Nephron (organoid): Measurements from ENCODE around the gene TSFM.
A peak's percentile ranks its signal among the peaks of the same experiment; 100 is the strongest.
"Not testable (repeated sequence)": the region's sequence is repeated elsewhere in the genome, so short reads cannot be mapped to it uniquely, and the experiment has no call there.

Source experiments
- H3K27ac Mint-ChIP-seq, 3 experiments: 2 replicates each; pipeline ENCODE4 v1.8.0; 2020; ENCODE audit warnings: mixed read lengths in 3 of 3, mild to moderate bottlenecking in 2 of 3, moderate library complexity in 1 of 3
- H3K27me3 Mint-ChIP-seq: 2 replicates; pipeline ENCODE4 v1.8.0; 2021; ENCODE audit warnings: low read depth, mild to moderate bottlenecking, moderate library complexity, mixed read lengths
- H3K36me3 Mint-ChIP-seq: 2 replicates; pipeline ENCODE4 v1.8.0; 2020; ENCODE audit warnings: low read depth, mixed read lengths
- H3K4me1 Mint-ChIP-seq: 2 replicates; pipeline ENCODE4 v1.8.0; 2020; ENCODE audit warnings: mixed read lengths
- H3K4me3 Mint-ChIP-seq, 3 experiments: 2 replicates each; pipeline ENCODE4 v1.8.0; 2020; ENCODE audit warnings: mild to moderate bottlenecking in 3 of 3, mixed read lengths in 3 of 3, moderate library complexity in 2 of 3
- H3K9me3 Mint-ChIP-seq: 2 replicates; pipeline ENCODE4 v1.8.0; 2020; ENCODE audit warnings: mixed read lengths
- CTCF ChIP-seq, 3 experiments: fragments of 200-600 bp; sonication (generic); IDR thresholded peaks; one replicate each; pipeline ENCODE4 v1.5.0; 2021; ENCODE audit warnings: antibody characterized with exemption in 3 of 3; ENCODE audit not compliant: unreplicated experiment in 3 of 3

TSFM gene

GRCh38 chr12:57772429-57773322 is 9.9 kb upstream of the TSFM start, which contains the start of gene EEF1AKMT3:
Gene EEF1AKMT3 (plus strand): TSS chr12:57772614. CDS start chr12:57772725, 111 bp downstream.
- peak within 1 kb of the TSS; percentile 92 to 97 (median 93) for H3K27ac Mint-ChIP-seq
- peak within 1 kb of the TSS; percentile 89 to 97 (median 97) for H3K4me3 Mint-ChIP-seq
- TF ChIP-seq CTCF (IDR thresholded peaks at IDR 0.05; ENCODE audit: unreplicated experiment in 3 of 3): no peak
- H3K27me3 Mint-ChIP-seq: peaks cover 19% of the 10 kb centered on the region
- peaks cover 25% of the 10 kb centered on the region for H3K4me1 Mint-ChIP-seq
- H3K36me3 Mint-ChIP-seq: peaks cover 28% of the 10 kb centered on the region
- no peaks in the 10 kb centered on the region for H3K9me3 Mint-ChIP-seq

- not testable (repeated sequence) for H3K9me3 Mint-ChIP-seq, H3K27me3 Mint-ChIP-seq, H3K27ac Mint-ChIP-seq
- peak overlapping the region; percentile 15 to 49 (median 28) for H3K4me3 Mint-ChIP-seq
- H3K36me3 Mint-ChIP-seq: peaks cover 19% of the 10 kb centered on the region
- H3K4me1 Mint-ChIP-seq: peaks cover 25% of the 10 kb centered on the region
Observed at GRCh38 chr12:57774634-57775033, 8.0 kb upstream of the TSFM start.

DNA sequence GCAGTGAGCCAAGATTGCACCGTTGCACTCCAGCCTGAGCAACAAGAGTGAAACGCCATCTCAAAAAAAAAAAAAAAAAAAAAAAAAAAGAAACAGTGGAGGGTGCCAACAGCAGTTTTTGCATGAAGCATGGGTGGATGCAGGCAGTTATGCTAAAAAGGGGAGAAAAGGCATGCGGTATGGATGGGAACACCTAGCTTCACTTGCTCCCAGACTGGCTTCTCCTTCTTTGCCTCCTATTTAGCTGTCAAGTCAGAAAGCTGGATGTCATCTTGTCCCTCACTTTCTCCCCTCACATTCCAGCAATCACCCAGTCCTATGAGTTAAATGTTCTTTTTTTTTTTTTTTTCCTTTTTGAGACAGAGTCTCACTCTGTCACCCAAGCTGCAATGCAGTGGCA is 7.5 kb upstream of the TSFM start:
- Mint-ChIP-seq H3K4me3 (peak overlapping the region; percentile 5 to 63 (median 53)), H3K27ac (no peak overlapping the region), H3K36me3 (peaks cover 15% of the 10 kb centered on the region), H3K9me3 (no peaks in the 10 kb centered on the region), H3K27me3 (peaks cover 3% of the 10 kb centered on the region), H3K4me1 (peaks cover 22% of the 10 kb centered on the region)
- TF ChIP-seq CTCF (IDR thresholded peaks at IDR 0.05; ENCODE audit: unreplicated experiment in 3 of 3): no peak

DNA sequence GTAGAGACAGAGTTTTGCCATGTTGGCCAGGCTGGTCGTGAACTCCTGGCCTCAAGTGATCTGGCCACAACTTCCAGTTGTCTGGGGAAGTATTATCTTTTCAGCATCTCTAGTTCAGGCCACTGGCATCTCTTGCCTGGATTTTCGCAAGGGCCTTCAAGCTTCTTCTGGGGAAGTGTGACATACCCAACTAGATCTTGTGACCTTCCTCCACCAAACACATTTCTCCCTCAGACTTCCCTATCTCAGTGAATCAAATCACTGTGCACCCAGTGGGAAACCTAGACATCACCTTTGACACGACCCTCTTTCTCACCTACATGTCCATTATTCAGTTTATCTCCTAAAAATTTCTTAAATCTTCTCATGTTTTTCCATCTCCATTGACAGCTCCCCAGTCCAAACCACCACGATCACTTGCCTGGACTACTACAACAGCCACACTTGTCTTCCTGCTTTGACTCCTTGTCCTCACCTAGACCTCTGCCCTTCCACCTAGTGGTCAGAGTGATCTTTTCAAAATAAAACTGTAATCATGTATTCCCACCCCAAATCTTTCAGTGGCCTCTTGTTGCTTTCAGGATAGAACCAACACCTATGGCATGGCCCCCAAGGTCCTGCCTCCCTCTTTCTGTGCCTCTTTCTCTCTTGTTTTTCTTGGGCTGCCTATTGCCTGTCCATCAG is 6.9 kb upstream of the TSFM start:
- H3K4me1 Mint-ChIP-seq: peaks cover 16% of the 10 kb centered on the region
- no peaks in the 10 kb centered on the region for H3K9me3 Mint-ChIP-seq
- H3K36me3 Mint-ChIP-seq: peaks cover 10% of the 10 kb centered on the region
- no peak for TF ChIP-seq CTCF (IDR thresholded peaks at IDR 0.05; ENCODE audit: unreplicated experiment in 3 of 3)
- peak overlapping the region; percentile 5 to 63 (median 53) for H3K4me3 Mint-ChIP-seq
- no peak overlapping the region for H3K27ac Mint-ChIP-seq
- H3K27me3 Mint-ChIP-seq: no peaks in the 10 kb centered on the region

GRCh38 chr12:57776247-57776587 is 6.4 kb upstream of the TSFM start:
- Mint-ChIP-seq H3K36me3 (peaks cover 10% of the 10 kb centered on the region), H3K27ac (no peak overlapping the region), H3K27me3 (no peaks in the 10 kb centered on the region), H3K4me1 (peaks cover 16% of the 10 kb centered on the region), H3K9me3 (no peaks in the 10 kb centered on the region), H3K4me3 (peak overlapping the region; percentile 5 to 63 (median 53))
- TF ChIP-seq CTCF (IDR thresholded peaks at IDR 0.05; ENCODE audit: unreplicated experiment in 3 of 3): no peak

DNA sequence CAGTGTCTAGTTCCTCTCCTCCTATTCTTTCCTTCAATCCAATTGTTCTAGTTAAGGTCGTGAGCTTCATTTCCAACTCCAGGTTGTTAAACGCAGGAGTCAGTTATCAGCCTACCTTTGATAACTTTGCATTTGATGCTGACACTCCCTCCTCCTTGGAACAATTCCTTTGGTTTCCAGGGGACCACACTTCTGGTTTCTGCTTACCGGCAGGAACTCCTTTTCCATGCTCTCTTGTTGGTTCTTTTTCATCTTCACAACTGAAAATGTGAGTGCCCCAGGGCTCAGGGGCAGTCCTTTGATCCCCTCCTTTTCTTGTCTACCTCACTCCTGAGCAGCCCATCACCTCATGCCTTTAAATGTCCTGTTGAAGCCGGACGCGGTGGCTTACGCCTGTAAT is 5.2 kb upstream of the TSFM start:
- H3K36me3 Mint-ChIP-seq: peaks cover 10% of the 10 kb centered on the region
- H3K27me3 Mint-ChIP-seq: no peaks in the 10 kb centered on the region
- H3K4me1 Mint-ChIP-seq: peaks cover 10% of the 10 kb centered on the region
- no peak for TF ChIP-seq CTCF (IDR thresholded peaks at IDR 0.05; ENCODE audit: unreplicated experiment in 3 of 3)
- H3K27ac Mint-ChIP-seq: no peak overlapping the region
- peak overlapping the region in 1 of 3 experiments; percentile 17 for H3K4me3 Mint-ChIP-seq
- H3K9me3 Mint-ChIP-seq: no peaks in the 10 kb centered on the region
